WTC11 (cell line): ENCODE results near the gene CAPN14. TPM values are rescaled to one million over a fixed set of nuclear protein-coding genes. Genes with fewer than 3 reads are reported as not detected.

Experiments
- ATAC-seq: fragments of 200-7000 bp; cut with Tn5 transposase; 2 replicates; pipeline ENCODE4 v1.10.0; 2021; ENCODE audit warnings: mild to moderate bottlenecking, moderate library complexity
- CTCF ChIA-PET: fragments of 300-600 bp; sonication (Branson Sonifier 250); formaldehyde crosslinking; loops from one replicate; lab custom pipeline; 2021; ENCODE audit warnings: antibody characterized with exemption; lab: Charles Lee
- POLR2A ChIA-PET: fragments of 350-600 bp; sonication (Branson Sonifier 250); formaldehyde crosslinking; loops from one replicate; lab custom pipeline; 2021; ENCODE audit warnings: antibody characterized with exemption; lab: Charles Lee
- DNase-seq: peaks from one replicate; pipeline ENCODE4 v3.0.0; 2021; ENCODE audit warnings: low spot score
- H3K27ac Mint-ChIP-seq: 2 replicates; pipeline ENCODE4 v1.8.0; 2021; ENCODE audit warnings: mixed read lengths
- H3K27me3 Mint-ChIP-seq: 2 replicates; pipeline ENCODE4 v1.8.0; 2021; ENCODE audit warnings: low read depth, mild to moderate bottlenecking, moderate library complexity, mixed read lengths
- H3K36me3 Mint-ChIP-seq: 2 replicates; pipeline ENCODE4 v1.8.0; 2021; ENCODE audit warnings: mixed read lengths
- H3K4me1 Mint-ChIP-seq: 2 replicates; pipeline ENCODE4 v1.8.0; 2022; ENCODE audit warnings: mixed read lengths
- H3K4me3 Mint-ChIP-seq: 2 replicates; pipeline ENCODE4 v1.8.0; 2021; ENCODE audit warnings: mild to moderate bottlenecking, moderate library complexity, mixed read lengths
- H3K9me3 Mint-ChIP-seq: 2 replicates; pipeline ENCODE4 v1.8.0; 2021; ENCODE audit warnings: mixed read lengths
- AFF4 ChIP-seq: sonication (generic); formaldehyde crosslinking; IDR thresholded peaks from 2 replicates; pipeline ENCODE4 v1.8.1; 2023; ENCODE audit warnings: mild to moderate bottlenecking, missing genetic modification reagents, borderline replicate concordance
- AR ChIP-seq: fragments of 250-450 bp; sonication (Bioruptor Pico); IDR thresholded peaks from 2 replicates; pipeline ENCODE4 v1.9.0; 2021; ENCODE audit warnings: mild to moderate bottlenecking
- ATF2 ChIP-seq: sonication (generic); formaldehyde crosslinking; IDR thresholded peaks from 2 replicates; pipeline ENCODE4 v1.8.1; 2022; ENCODE audit warnings: low read depth, missing genetic modification reagents, borderline replicate concordance
- CBFB ChIP-seq: sonication (generic); formaldehyde crosslinking; IDR thresholded peaks from 2 replicates; pipeline ENCODE4 v1.8.1; 2022; ENCODE audit warnings: mild to moderate bottlenecking, low read depth, missing genetic modification reagents
- E2F1 ChIP-seq: sonication (generic); formaldehyde crosslinking; IDR thresholded peaks from 2 replicates; pipeline ENCODE4 v1.8.0; 2022; ENCODE audit warnings: mild to moderate bottlenecking, missing genetic modification reagents
- GTF2I ChIP-seq: fragments of 250-450 bp; sonication (Bioruptor Pico); conservative IDR thresholded peaks from 2 replicates; pipeline ENCODE4 v1.4.0; 2021; ENCODE audit warnings: mild to moderate bottlenecking
- HMGXB4 ChIP-seq: sonication (generic); formaldehyde crosslinking; IDR thresholded peaks from 2 replicates; pipeline ENCODE4 v1.8.1; 2023; ENCODE audit warnings: mild to moderate bottlenecking, moderate library complexity, missing genetic modification reagents
- IRF1 ChIP-seq: sonication (generic); formaldehyde crosslinking; IDR thresholded peaks from 2 replicates; pipeline ENCODE4 v1.8.0; 2023; ENCODE audit warnings: missing genetic modification reagents
- KAT7 ChIP-seq: sonication (generic); formaldehyde crosslinking; IDR thresholded peaks from 2 replicates; pipeline ENCODE4 v1.8.1; 2023; ENCODE audit warnings: missing genetic modification reagents, mild to moderate bottlenecking, borderline replicate concordance
- NFE2L1 ChIP-seq: sonication (generic); formaldehyde crosslinking; IDR thresholded peaks from 2 replicates; pipeline ENCODE4 v1.8.1; 2023; ENCODE audit warnings: missing genetic modification reagents
- USF1 ChIP-seq: sonication (generic); formaldehyde crosslinking; IDR thresholded peaks from 2 replicates; pipeline ENCODE4 v1.8.0; 2022; ENCODE audit warnings: mild to moderate bottlenecking, missing genetic modification reagents
- ZBTB43 ChIP-seq: sonication (generic); formaldehyde crosslinking; IDR thresholded peaks from 2 replicates; pipeline ENCODE4 v1.8.1; 2023; ENCODE audit warnings: mild to moderate bottlenecking, missing genetic modification reagents
- ZNF121 ChIP-seq: sonication (generic); formaldehyde crosslinking; IDR thresholded peaks from 2 replicates; pipeline ENCODE4 v1.8.0; 2023; ENCODE audit warnings: missing genetic modification reagents
- ZNF232 ChIP-seq: sonication (generic); formaldehyde crosslinking; IDR thresholded peaks from 2 replicates; pipeline ENCODE4 v1.8.0; 2022; ENCODE audit warnings: mild to moderate bottlenecking, missing genetic modification reagents
- total RNA-seq: library from RNA; stranded (reverse); gene quantifications from 3 replicates; pipeline ENCODE4 v1.2.3, GENCODE V29; 2021

The CAPN14 gene
- total RNA-seq, 1 experiment from 2014 or later: 0.11 TPM

- peak; percentile 21 for DNase-seq
- CTCF ChIA-PET: interaction anchor here (0.6 to 2.3 kb wide), 8 partner anchors 23 to 481 kb away, joined by 3 to 14 read pairs (median 6); partner anchors contain the start of gene GALNT14
Observed at GRCh38 chr2:31192851-31193392, 24.4 kb downstream of the CAPN14 start.

GRCh38 chr2:31192396-31192795 lies 24.9 kb downstream of the CAPN14 start:
- Mint-ChIP-seq H3K4me3 (no peak overlapping the region), H3K27me3 (peaks cover 4% of the 10 kb centered on the region; the same call in 1 of the 2 replicates), H3K27ac (no peak overlapping the region), H3K36me3 (no peaks in the 10 kb centered on the region), H3K9me3 (no peaks in the 10 kb centered on the region), H3K4me1 (peaks cover 11% of the 10 kb centered on the region)
- CTCF ChIA-PET: interaction anchor here (2.1 to 2.3 kb wide), 2 partner anchors 22 to 481 kb away, joined by 9 to 14 read pairs; no protein-coding TSS in a partner anchor
- ATAC-seq: no peak
- POLR2A ChIA-PET: no interaction called here
- DNase-seq: no peak
- TF ChIP-seq ATF2 (CRISPR knock-in tag) (no peak), KAT7 (CRISPR knock-in tag) (no peak), AFF4 (CRISPR knock-in tag) (no peak), E2F1 (CRISPR knock-in tag) (no peak), IRF1 (no peak), AR (no peak), HMGXB4 (CRISPR knock-in tag) (no peak), ZNF121 (CRISPR knock-in tag) (no peak)

More at GRCh38 chr2:31192851-31193392, 24.4 kb downstream of the CAPN14 start:
- H3K36me3 Mint-ChIP-seq: no peaks in the 10 kb centered on the region
- no peak overlapping the region for H3K27ac Mint-ChIP-seq
- no peak overlapping the region for H3K4me3 Mint-ChIP-seq
- H3K9me3 Mint-ChIP-seq: no peaks in the 10 kb centered on the region
- H3K27me3 Mint-ChIP-seq: peaks cover 4% of the 10 kb centered on the region; the same call in 1 of the 2 replicates
- POLR2A ChIA-PET: no interaction called here
- peak; percentile 79 for ATAC-seq
- TF ChIP-seq USF1 (CRISPR knock-in tag) (no peak), ZBTB43 (no peak), ZNF232 (CRISPR knock-in tag) (no peak), GTF2I (CRISPR knock-in tag) (no peak), CBFB (CRISPR knock-in tag) (no peak), NFE2L1 (CRISPR knock-in tag) (no peak)
- peaks cover 11% of the 10 kb centered on the region for H3K4me1 Mint-ChIP-seq
